WERI-Rb-1 (cell line): Measurements from ENCODE around the gene ANLN.
"Not testable (repeated sequence)": the region's sequence is repeated elsewhere in the genome, so short reads cannot be mapped to it uniquely, and the experiment has no call there.

Experiments
- DNase-seq: peaks from one replicate; pipeline ENCODE4 v3.0.0-alpha.2; 2020
- H3K27ac ChIP-seq: fragments of 250-450 bp; sonication (Bioruptor Pico); 2 replicates; pipeline ENCODE4 v1.5.1; 2020; ENCODE audit warnings: mild to moderate bottlenecking, moderate library complexity
- H3K27me3 ChIP-seq: fragments of 250-450 bp; sonication (Bioruptor Pico); 2 replicates; pipeline ENCODE4 v1.5.1; 2021; ENCODE audit warnings: mild to moderate bottlenecking, low read depth, moderate library complexity; ENCODE audit not compliant: insufficient read depth, severe bottlenecking
- H3K36me3 ChIP-seq: fragments of 250-450 bp; sonication (Bioruptor Pico); 2 replicates; pipeline ENCODE4 v1.5.1; 2020; ENCODE audit warnings: mild to moderate bottlenecking, moderate library complexity
- H3K4me3 ChIP-seq: 2 replicates; pipeline ENCODE4 v1.5.1; 2011; ENCODE audit warnings: low read depth, mild to moderate bottlenecking, control low read depth, low read length
- H3K9me3 ChIP-seq: fragments of 250-450 bp; sonication (Bioruptor Pico); 2 replicates; pipeline ENCODE4 v1.5.1; 2021; ENCODE audit warnings: mild to moderate bottlenecking, moderate library complexity; ENCODE audit not compliant: severe bottlenecking
- CTCF ChIP-seq: IDR thresholded peaks from 2 replicates; pipeline ENCODE4 v1.5.1; 2011; ENCODE audit warnings: low read depth, mild to moderate bottlenecking, control low read depth, inconsistent platforms, low read length

Gene ANLN

GRCh38 chr7:36484265-36484664, 94.6 kb downstream of the ANLN start:
- Histone ChIP-seq H3K4me3 (no peak overlapping the region), H3K27me3 (no peaks in the 10 kb centered on the region), H3K36me3 (no peaks in the 10 kb centered on the region), H3K9me3 (peaks cover 2% of the 10 kb centered on the region), H3K27ac (no peak overlapping the region)
- no peak for TF ChIP-seq CTCF
- no peak for DNase-seq

GRCh38 chr7:36486336-36486735, 96.7 kb downstream of the ANLN start:
- Histone ChIP-seq H3K27me3 (no peaks in the 10 kb centered on the region), H3K36me3 (no peaks in the 10 kb centered on the region), H3K9me3 (no peaks in the 10 kb centered on the region), H3K4me3 (no peak overlapping the region), H3K27ac (no peak overlapping the region)
- TF ChIP-seq CTCF, result no peak
- no peak for DNase-seq

GRCh38 chr7:36487756-36488336, 98.2 kb downstream of the ANLN start:
- H3K27me3 ChIP-seq, result no peaks in the 10 kb centered on the region
- peak; percentile 27 for DNase-seq
- no peaks in the 10 kb centered on the region for H3K36me3 ChIP-seq
- peak; percentile 66 for TF ChIP-seq CTCF
- H3K27ac ChIP-seq, result no peak overlapping the region
- no peaks in the 10 kb centered on the region for H3K9me3 ChIP-seq
- no peak overlapping the region for H3K4me3 ChIP-seq

- not testable (repeated sequence) for DNase-seq
These were observed 99.0 kb downstream of the ANLN start for GRCh38 chr7:36488672-36489071.

GRCh38 chr7:36490419-36490830, 100.8 kb downstream of the ANLN start:
- TF ChIP-seq CTCF, result no peak
- H3K36me3 ChIP-seq, result no peaks in the 10 kb centered on the region
- no peak overlapping the region for H3K4me3 ChIP-seq
- no peak for DNase-seq
- no peak overlapping the region for H3K27ac ChIP-seq
- H3K9me3 ChIP-seq, result no peaks in the 10 kb centered on the region
- H3K27me3 ChIP-seq, result no peaks in the 10 kb centered on the region

More at GRCh38 chr7:36488672-36489071, 99.0 kb downstream of the ANLN start:
- H3K36me3 ChIP-seq, H3K27me3 ChIP-seq, H3K27ac ChIP-seq, H3K9me3 ChIP-seq, H3K4me3 ChIP-seq: not testable (repeated sequence)

- Histone ChIP-seq H3K36me3 (no peaks in the 10 kb centered on the region), H3K4me3 (no peak overlapping the region)
- TF ChIP-seq CTCF, result no peak
These were observed 101.7 kb downstream of the ANLN start for GRCh38 chr7:36491317-36491716.

More at GRCh38 chr7:36491317-36491716, 101.7 kb downstream of the ANLN start:
- no peaks in the 10 kb centered on the region for H3K27me3 ChIP-seq
- no peak for DNase-seq
- H3K9me3 ChIP-seq, result no peaks in the 10 kb centered on the region
- H3K27ac ChIP-seq, result no peak overlapping the region
